ENCODE data around the gene CPNE8. TPM values are rescaled to one million over a fixed set of nuclear protein-coding genes. Genes with fewer than 3 reads are reported as not detected.

The CPNE8 gene
- total and polyA plus RNA-seq, 7 donors: 10.5 to 27.7 (median 15.7) TPM

DNA sequence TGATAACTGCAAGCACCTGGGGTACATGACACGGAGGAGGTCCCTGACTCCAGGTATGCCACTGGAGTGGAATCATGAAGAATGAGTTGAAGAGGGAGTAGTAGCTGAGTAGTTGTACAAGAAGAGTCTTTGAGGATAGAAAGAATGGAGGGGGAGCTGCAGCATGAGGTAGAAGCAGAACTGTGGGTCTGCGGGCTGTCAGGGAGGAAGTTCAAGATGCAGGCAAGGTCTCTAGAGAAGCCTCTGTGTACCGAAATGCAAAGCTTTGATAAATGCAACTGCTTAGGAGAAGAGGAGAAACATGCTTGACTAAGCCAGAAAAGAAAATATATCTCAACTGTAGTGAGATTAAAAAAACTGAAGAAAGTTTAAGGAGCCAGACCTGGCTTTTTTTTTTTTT is 91.5 kb downstream of the CPNE8 start:
- no peak for DNase-seq
- WGBS, 2 donors: 80 to 88% methylated on average over 3 of the region's 3 CpGs

DNA sequence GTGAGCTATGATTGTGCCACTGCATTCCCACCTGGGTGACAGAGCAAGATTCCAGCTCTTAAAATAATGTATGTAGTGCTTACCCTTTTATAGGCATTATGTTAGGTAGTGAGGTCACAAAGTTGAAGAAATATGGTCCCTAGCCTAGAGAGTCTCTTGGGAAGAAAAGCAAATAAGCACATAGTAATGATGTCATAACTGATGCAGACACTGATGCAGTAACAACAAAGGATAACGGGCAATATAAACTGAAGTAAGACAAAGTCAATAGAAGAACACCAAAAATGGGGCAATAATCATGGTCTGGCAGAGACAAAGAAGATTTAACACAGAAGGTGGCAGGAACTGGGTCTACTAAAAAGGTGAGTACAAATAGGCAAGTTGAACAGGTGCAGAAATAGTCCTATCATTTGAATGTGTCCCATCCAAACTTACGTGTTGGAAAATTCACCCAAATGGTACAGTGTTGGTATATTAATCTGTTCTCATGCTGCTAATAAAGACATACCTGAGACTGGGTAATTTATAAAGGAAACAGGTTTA is 93.5 kb downstream of the CPNE8 start:
- Histone ChIP-seq H3K27ac (no peak overlapping the region), H3K4me1 (no peaks in the 10 kb centered on the region), H3K4me3 (no peak overlapping the region), H3K36me3 (peaks cover 0 to 5% (median 0%) of the 10 kb centered on the region in 4 donors), H3K9me3 (peaks cover 0 to 2% (median 0%) of the 10 kb centered on the region in 4 donors), H3K27me3 (no peaks in the 10 kb centered on the region)
- no peak for DNase-seq
- TF ChIP-seq POLR2AphosphoS5 (IDR thresholded peaks at IDR 0.05): no peak
- TF ChIP-seq POLR2A (IDR thresholded peaks at IDR 0.05): no peak
- no peak for TF ChIP-seq EP300 (IDR thresholded peaks at IDR 0.05)
- TF ChIP-seq, protein P1, sequence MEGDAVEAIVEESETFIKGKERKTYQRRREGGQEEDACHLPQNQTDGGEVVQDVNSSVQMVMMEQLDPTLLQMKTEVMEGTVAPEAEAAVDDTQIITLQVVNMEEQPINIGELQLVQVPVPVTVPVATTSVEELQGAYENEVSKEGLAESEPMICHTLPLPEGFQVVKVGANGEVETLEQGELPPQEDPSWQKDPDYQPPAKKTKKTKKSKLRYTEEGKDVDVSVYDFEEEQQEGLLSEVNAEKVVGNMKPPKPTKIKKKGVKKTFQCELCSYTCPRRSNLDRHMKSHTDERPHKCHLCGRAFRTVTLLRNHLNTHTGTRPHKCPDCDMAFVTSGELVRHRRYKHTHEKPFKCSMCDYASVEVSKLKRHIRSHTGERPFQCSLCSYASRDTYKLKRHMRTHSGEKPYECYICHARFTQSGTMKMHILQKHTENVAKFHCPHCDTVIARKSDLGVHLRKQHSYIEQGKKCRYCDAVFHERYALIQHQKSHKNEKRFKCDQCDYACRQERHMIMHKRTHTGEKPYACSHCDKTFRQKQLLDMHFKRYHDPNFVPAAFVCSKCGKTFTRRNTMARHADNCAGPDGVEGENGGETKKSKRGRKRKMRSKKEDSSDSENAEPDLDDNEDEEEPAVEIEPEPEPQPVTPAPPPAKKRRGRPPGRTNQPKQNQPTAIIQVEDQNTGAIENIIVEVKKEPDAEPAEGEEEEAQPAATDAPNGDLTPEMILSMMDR (IDR thresholded peaks at IDR 0.05): no peak
- WGBS, 2 donors: 77 to 91% methylated on average over 2 of the region's 2 CpGs
- intact Hi-C loops (cut with DNase I): no loop called here

More for the DNA sequence above, 91.5 kb downstream of the CPNE8 start:
- Histone ChIP-seq H3K9me3 (peaks cover 0 to 2% (median 0%) of the 10 kb centered on the region in 4 donors), H3K27ac (no peak overlapping the region), H3K4me1 (no peaks in the 10 kb centered on the region), H3K4me3 (no peak overlapping the region), H3K36me3 (peaks cover 0 to 5% (median 0%) of the 10 kb centered on the region in 4 donors), H3K27me3 (no peaks in the 10 kb centered on the region)
- intact Hi-C loops (cut with DNase I): no loop called here
- TF ChIP-seq POLR2AphosphoS5 (IDR thresholded peaks at IDR 0.05) (no peak), EP300 (IDR thresholded peaks at IDR 0.05) (no peak), POLR2A (IDR thresholded peaks at IDR 0.05) (no peak)
- TF ChIP-seq, protein P1 (IDR thresholded peaks at IDR 0.05): no peak

DNA sequence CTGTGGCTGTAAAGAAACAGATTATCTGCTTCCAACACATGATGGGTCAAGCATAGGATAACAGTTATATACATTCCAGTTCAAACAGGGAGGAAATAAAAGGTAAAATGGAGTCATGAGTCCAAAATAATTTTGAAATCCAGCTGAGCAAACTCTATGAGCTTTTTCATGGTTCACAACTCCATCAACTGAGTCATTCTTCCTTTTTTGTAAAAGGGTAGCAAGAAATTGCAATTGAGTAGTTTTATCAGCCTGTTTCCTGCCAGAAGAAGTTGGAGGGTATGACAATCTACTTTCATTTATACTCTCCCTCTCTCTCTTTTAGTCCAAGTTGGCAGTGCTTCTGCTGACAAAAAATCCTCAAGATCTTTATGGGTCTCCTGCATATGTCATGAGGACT is 95.6 kb downstream of the CPNE8 start:
- Histone ChIP-seq H3K4me1 (no peaks in the 10 kb centered on the region), H3K9me3 (peaks cover 0 to 2% (median 0%) of the 10 kb centered on the region in 4 donors), H3K27me3 (no peaks in the 10 kb centered on the region), H3K4me3 (no peak overlapping the region), H3K27ac (no peak overlapping the region), H3K36me3 (peaks cover 0 to 5% (median 0%) of the 10 kb centered on the region in 4 donors)
- TF ChIP-seq EP300 (IDR thresholded peaks at IDR 0.05): no peak
- intact Hi-C loops (cut with DNase I): no loop called here
- DNase-seq: no peak

DNA sequence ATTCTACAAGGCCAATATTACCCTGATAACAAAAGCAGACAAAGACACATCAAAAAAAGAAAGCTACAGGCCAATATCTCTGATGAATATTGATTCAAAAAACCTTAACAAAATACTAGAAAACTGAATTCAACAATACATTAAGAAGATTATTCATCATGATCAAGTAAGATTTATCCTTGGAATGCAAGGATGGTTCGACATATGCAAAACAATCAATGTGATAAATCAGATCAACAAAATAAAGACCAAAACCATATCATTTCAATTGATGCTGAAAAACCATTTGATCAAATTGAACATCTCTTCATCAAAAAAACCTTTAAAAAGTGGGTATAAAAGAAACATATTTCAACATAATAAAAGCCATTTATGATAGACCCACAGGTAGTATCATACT is 117.3 kb downstream of the CPNE8 start:
- TF ChIP-seq POLR2AphosphoS5 (IDR thresholded peaks at IDR 0.05) (no peak), POLR2A (IDR thresholded peaks at IDR 0.05) (no peak), EP300 (IDR thresholded peaks at IDR 0.05) (no peak)
- TF ChIP-seq, protein P1 (IDR thresholded peaks at IDR 0.05): no peak
- H3K9me3 ChIP-seq: peaks cover 0 to 7% (median 0%) of the 10 kb centered on the region in 4 donors
- no peak overlapping the region for H3K4me3 ChIP-seq
- no peak overlapping the region for H3K27ac ChIP-seq
- no peaks in the 10 kb centered on the region for H3K36me3 ChIP-seq
- no peaks in the 10 kb centered on the region for H3K4me1 ChIP-seq
- no peaks in the 10 kb centered on the region for H3K27me3 ChIP-seq
- intact Hi-C loops (cut with DNase I): no loop called here
- no peak for DNase-seq
- 84 to 92% methylated on average over 1 of the region's 1 CpG for WGBS, 2 donors

DNA sequence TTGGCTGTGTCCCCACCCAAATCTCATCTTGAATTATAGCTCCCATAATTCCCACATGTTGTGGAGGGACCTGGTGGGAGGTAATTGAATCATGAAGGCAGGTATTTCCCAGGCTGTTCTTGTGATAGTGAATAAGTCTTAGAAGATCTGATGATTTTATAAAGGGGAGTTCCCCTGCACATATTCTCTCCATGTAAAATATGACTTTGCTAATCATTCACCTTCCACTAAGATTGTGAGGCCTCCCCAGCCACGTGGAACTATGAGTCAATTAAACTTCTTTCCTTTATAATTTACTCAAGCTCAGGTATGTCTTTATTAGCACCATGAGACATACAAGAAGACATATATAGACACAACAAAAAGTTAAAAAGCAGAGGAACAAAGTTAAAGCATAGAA is 120.0 kb downstream of the CPNE8 start:
- H3K4me3 ChIP-seq: no peak overlapping the region
- intact Hi-C loops (cut with DNase I): no loop called here
- H3K9me3 ChIP-seq: peaks cover 0 to 5% (median 0%) of the 10 kb centered on the region in 4 donors
- H3K4me1 ChIP-seq: no peaks in the 10 kb centered on the region
- DNase-seq: no peak
- TF ChIP-seq, protein P1 (IDR thresholded peaks at IDR 0.05): no peak
- TF ChIP-seq POLR2AphosphoS5 (IDR thresholded peaks at IDR 0.05): no peak
- TF ChIP-seq POLR2A (IDR thresholded peaks at IDR 0.05): no peak
- TF ChIP-seq EP300 (IDR thresholded peaks at IDR 0.05): no peak
- H3K36me3 ChIP-seq: no peaks in the 10 kb centered on the region
- no peak overlapping the region for H3K27ac ChIP-seq
- H3K27me3 ChIP-seq: no peaks in the 10 kb centered on the region
- 15 to 61% methylated on average over 1 of the region's 1 CpG for WGBS, 2 donors

Data from sigmoid colon (tissue), 7 donors.